WERI-Rb-1 (cell line): ENCODE measurements around the gene UPF2.

Experiments used
- DNase-seq: peaks from one replicate; pipeline ENCODE4 v3.0.0-alpha.2; 2020
- H3K27ac ChIP-seq: fragments of 250-450 bp; sonication (Bioruptor Pico); 2 replicates; pipeline ENCODE4 v1.5.1; 2020; ENCODE audit warnings: mild to moderate bottlenecking, moderate library complexity
- H3K27me3 ChIP-seq: fragments of 250-450 bp; sonication (Bioruptor Pico); 2 replicates; pipeline ENCODE4 v1.5.1; 2021; ENCODE audit warnings: mild to moderate bottlenecking, low read depth, moderate library complexity; ENCODE audit not compliant: insufficient read depth, severe bottlenecking
- H3K36me3 ChIP-seq: fragments of 250-450 bp; sonication (Bioruptor Pico); 2 replicates; pipeline ENCODE4 v1.5.1; 2020; ENCODE audit warnings: mild to moderate bottlenecking, moderate library complexity
- H3K4me3 ChIP-seq: 2 replicates; pipeline ENCODE4 v1.5.1; 2011; ENCODE audit warnings: low read depth, mild to moderate bottlenecking, control low read depth, low read length
- H3K9me3 ChIP-seq: fragments of 250-450 bp; sonication (Bioruptor Pico); 2 replicates; pipeline ENCODE4 v1.5.1; 2021; ENCODE audit warnings: mild to moderate bottlenecking, moderate library complexity; ENCODE audit not compliant: severe bottlenecking
- TF ChIP-seq, protein P1 (sequence below): IDR thresholded peaks from 2 replicates; pipeline ENCODE4 v1.5.1; 2011; ENCODE audit warnings: low read depth, mild to moderate bottlenecking, control low read depth, inconsistent platforms, low read length

The UPF2 gene

DNA sequence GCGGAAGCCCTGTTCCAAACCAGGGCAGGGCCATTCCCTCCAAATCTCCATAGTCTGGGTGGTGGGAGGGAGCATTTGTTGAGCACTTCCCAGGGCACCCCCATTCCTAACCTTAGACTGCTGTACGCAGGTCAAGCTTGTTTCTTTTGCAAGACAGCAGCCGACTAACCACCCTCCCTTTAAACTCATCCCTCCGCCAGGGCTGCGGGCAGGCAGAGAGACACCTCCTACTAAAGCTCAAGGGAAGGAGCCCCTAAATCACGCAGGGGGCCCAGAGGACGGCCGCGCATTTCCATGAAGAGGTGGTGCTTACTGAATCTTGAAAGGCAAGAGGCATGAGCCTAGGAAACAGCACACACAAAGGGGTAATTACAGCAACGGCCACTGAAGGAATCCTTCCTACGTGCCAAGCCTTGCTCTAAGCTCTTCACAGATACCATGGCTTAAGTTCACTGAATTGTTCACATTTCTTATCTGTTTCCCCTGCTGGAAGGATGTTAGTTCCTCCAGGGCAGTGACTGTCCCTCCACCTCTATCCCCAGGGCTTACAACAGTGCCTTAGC is 129.4 kb downstream of the UPF2 start:
- TF ChIP-seq, protein P1, sequence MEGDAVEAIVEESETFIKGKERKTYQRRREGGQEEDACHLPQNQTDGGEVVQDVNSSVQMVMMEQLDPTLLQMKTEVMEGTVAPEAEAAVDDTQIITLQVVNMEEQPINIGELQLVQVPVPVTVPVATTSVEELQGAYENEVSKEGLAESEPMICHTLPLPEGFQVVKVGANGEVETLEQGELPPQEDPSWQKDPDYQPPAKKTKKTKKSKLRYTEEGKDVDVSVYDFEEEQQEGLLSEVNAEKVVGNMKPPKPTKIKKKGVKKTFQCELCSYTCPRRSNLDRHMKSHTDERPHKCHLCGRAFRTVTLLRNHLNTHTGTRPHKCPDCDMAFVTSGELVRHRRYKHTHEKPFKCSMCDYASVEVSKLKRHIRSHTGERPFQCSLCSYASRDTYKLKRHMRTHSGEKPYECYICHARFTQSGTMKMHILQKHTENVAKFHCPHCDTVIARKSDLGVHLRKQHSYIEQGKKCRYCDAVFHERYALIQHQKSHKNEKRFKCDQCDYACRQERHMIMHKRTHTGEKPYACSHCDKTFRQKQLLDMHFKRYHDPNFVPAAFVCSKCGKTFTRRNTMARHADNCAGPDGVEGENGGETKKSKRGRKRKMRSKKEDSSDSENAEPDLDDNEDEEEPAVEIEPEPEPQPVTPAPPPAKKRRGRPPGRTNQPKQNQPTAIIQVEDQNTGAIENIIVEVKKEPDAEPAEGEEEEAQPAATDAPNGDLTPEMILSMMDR: no peak
- H3K27ac ChIP-seq: no peak overlapping the region
- H3K9me3 ChIP-seq: no peaks in the 10 kb centered on the region
- no peaks in the 10 kb centered on the region for H3K27me3 ChIP-seq
- no peaks in the 10 kb centered on the region for H3K36me3 ChIP-seq
- no peak overlapping the region for H3K4me3 ChIP-seq
- no peak for DNase-seq

- no peak for DNase-seq
- Histone ChIP-seq H3K27me3 (no peaks in the 10 kb centered on the region), H3K36me3 (no peaks in the 10 kb centered on the region), H3K27ac (no peak overlapping the region), H3K4me3 (no peak overlapping the region), H3K9me3 (no peaks in the 10 kb centered on the region)
- TF ChIP-seq, protein P1: no peak
Observed at GRCh38 chr10:11910102-11910501, 132.5 kb downstream of the UPF2 start.

- Histone ChIP-seq H3K4me3 (no peak overlapping the region), H3K9me3 (no peaks in the 10 kb centered on the region), H3K27ac (no peak overlapping the region), H3K27me3 (no peaks in the 10 kb centered on the region), H3K36me3 (no peaks in the 10 kb centered on the region)
- no peak for DNase-seq
- TF ChIP-seq, protein P1: no peak
Observed at GRCh38 chr10:11909618-11910017, 133.0 kb downstream of the UPF2 start.

- no peaks in the 10 kb centered on the region for H3K36me3 ChIP-seq
Observed at GRCh38 chr10:11908991-11909390, 133.6 kb downstream of the UPF2 start.

DNA sequence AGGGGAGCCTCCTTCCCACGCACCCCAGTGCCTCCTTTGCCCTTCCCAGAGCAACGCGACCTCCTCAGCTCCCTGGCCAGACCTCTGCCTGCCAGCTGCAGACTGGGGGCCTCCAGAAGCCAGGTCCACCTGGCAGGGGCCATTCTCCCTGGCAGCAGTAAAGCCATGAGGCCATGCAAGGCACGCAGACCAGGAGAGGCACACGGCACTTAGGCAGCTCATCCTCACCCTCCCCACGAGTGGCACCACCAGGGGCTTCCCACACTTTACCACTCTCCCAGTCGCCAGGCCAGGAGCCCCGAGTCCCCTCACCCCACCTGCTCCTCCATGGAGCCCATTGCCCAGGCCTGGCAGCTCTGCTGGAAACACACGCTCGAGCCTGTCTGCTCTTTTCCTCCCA is 134.1 kb downstream of the UPF2 start:
- Histone ChIP-seq H3K9me3 (no peaks in the 10 kb centered on the region), H3K27ac (no peak overlapping the region), H3K27me3 (no peaks in the 10 kb centered on the region), H3K36me3 (no peaks in the 10 kb centered on the region), H3K4me3 (no peak overlapping the region)
- DNase-seq: no peak
- TF ChIP-seq, protein P1: no peak

More at GRCh38 chr10:11908991-11909390, 133.6 kb downstream of the UPF2 start:
- Histone ChIP-seq H3K27ac (no peak overlapping the region), H3K9me3 (no peaks in the 10 kb centered on the region), H3K27me3 (no peaks in the 10 kb centered on the region), H3K4me3 (no peak overlapping the region)
- TF ChIP-seq, protein P1: no peak
- no peak for DNase-seq

DNA sequence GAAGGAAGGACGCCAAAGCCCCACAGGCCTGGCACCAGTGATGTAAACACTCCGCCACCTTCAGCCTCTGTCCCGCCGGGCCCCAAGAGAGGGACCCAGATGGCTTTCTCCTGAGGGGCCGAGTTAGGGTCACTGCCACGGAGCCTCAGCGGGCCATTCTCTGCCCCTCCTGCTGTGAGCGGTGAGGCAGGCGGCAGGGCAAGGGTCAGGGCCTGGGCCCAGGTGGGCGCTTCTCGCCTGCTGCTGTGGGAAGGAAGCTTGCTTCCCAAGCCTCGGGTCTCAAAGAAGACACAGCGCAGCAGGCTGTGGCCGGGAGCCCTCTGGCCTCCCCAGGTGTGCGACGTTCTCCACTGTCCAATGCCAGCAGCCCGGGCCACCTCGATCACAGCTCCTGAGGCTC is 134.7 kb downstream of the UPF2 start:
- H3K27ac ChIP-seq: no peak overlapping the region
- H3K4me3 ChIP-seq: no peak overlapping the region
- no peaks in the 10 kb centered on the region for H3K27me3 ChIP-seq
- no peak for DNase-seq
- TF ChIP-seq, protein P1: no peak
- H3K36me3 ChIP-seq: no peaks in the 10 kb centered on the region
- H3K9me3 ChIP-seq: no peaks in the 10 kb centered on the region
